HCT116 (cell line): ENCODE results near the gene BRI3BP.

ENCODE experiments used
- ATF3 ChIP-seq: IDR thresholded peaks from 2 replicates; pipeline ENCODE4 v1.6.1; 2012
- CTCF ChIP-seq, 3 experiments: fragments of 200-600 bp in 1 of 3; sonication (generic) in 1 of 3; IDR thresholded peaks in 2 of 3; conservative IDR thresholded peaks in 1 of 3; 2 replicates each; pipeline ENCODE4 v1.5.1; 2012 to 2017; ENCODE audit warnings: low read depth in 2 of 3, low read length in 2 of 3, antibody characterized with exemption in 1 of 3, borderline replicate concordance in 1 of 3, control low read depth in 1 of 3, mild to moderate bottlenecking in 1 of 3, mixed read lengths in 1 of 3, mixed run types in 1 of 3, moderate library complexity in 1 of 3; ENCODE audit not compliant: insufficient read depth in 1 of 3
- EZH2 ChIP-seq: fragments of 200-600 bp; sonication (generic); IDR thresholded peaks from 2 replicates; pipeline ENCODE4 v1.6.1; 2017; ENCODE audit warnings: antibody characterized with exemption, mixed run types
- JUND ChIP-seq: IDR thresholded peaks from 2 replicates; pipeline ENCODE4 v1.6.1; 2012
- MAX ChIP-seq: IDR thresholded peaks from 2 replicates; pipeline ENCODE4 v1.6.1; 2012
- POLR2A ChIP-seq: IDR thresholded peaks from 2 replicates; pipeline ENCODE4 v1.7.0; 2011; ENCODE audit warnings: borderline replicate concordance; ENCODE audit not compliant: insufficient read depth, insufficient read length; ENCODE audit errors: extremely low read depth
- POLR2AphosphoS5 ChIP-seq: IDR thresholded peaks from 2 replicates; pipeline ENCODE4 v1.6.1; 2011; ENCODE audit warnings: mild to moderate bottlenecking, low read depth, low read length, moderate library complexity
- REST ChIP-seq: IDR thresholded peaks from 2 replicates; pipeline ENCODE4 v1.6.1; 2012; ENCODE audit warnings: low read depth
- SP1 ChIP-seq: IDR thresholded peaks from 2 replicates; pipeline ENCODE4 v1.6.1; 2012; ENCODE audit warnings: low read depth
- TCF7L2 ChIP-seq: IDR thresholded peaks from 2 replicates; pipeline ENCODE4 v1.7.0; 2011; ENCODE audit warnings: borderline replicate concordance, inconsistent platforms; ENCODE audit not compliant: insufficient read depth, insufficient read length; ENCODE audit errors: extremely low read depth
- ZBTB33 ChIP-seq: IDR thresholded peaks from 2 replicates; pipeline ENCODE4 v1.6.1; 2011; ENCODE audit warnings: mild to moderate bottlenecking, low read length, moderate library complexity; ENCODE audit not compliant: insufficient replicate concordance; ENCODE audit errors: extremely low read depth
- ZFX ChIP-seq: fragments of 450-650 bp; IDR thresholded peaks from 2 replicates; pipeline ENCODE4 v1.6.1; 2017
- ZNF274 ChIP-seq: fragments of 200-500 bp; sonication (Bioruptor generic); IDR thresholded peaks from 2 replicates; pipeline ENCODE4 v1.6.1; 2014; ENCODE audit warnings: mild to moderate bottlenecking, low read depth, low read length, inconsistent platforms

GRCh38 chr12:124975276-124975675, 18.2 kb upstream of the BRI3BP start:
- TF ChIP-seq SP1 (no peak), ZBTB33 (no peak), CTCF (IDR thresholded peaks at IDR 0.05 in 2 of 3, conservative IDR thresholded peaks at IDR 0.05 in 1 of 3; ENCODE audit: borderline replicate concordance in 1 of 3, insufficient read depth in 1 of 3, low read depth in 2 of 3, low read length in 2 of 3) (no peak), ZFX (no peak), POLR2AphosphoS5 (no peak), JUND (no peak), TCF7L2 (no peak), MAX (no peak), EZH2 (no peak), ZNF274 (no peak), POLR2A (no peak), ATF3 (no peak), REST (no peak)
